ENCODE data around the gene MGST2. TPM values are rescaled to one million over a fixed set of nuclear protein-coding genes. Genes with fewer than 3 reads are reported as not detected.
"Not testable (repeated sequence)": the region's sequence is repeated elsewhere in the genome, so short reads cannot be mapped to it uniquely, and the experiment has no call there.

The MGST2 gene
- total RNA-seq, 1 experiment from 2014 or later = 32.8 TPM

DNA sequence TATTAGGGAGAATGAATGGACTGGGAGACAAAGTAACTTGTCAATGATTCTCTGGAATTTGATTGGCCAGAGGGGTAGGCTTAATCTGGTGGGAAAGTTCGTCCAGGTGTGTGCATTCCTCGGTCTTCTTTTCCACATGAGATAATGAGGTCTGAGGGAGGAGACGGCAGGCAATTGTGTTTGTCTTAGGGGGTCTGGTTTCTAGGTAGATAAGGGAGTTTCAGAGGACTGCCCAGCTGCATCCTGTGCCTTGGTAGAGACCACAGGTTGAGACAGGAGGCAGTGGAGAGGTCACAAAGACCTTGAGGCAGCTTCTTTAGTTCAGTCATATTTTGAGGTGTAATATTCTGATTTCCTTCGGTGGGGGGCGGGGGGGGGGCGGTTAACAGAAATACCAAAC, 4.3 kb downstream of the MGST2 start:
- DNase-seq (ENCODE audit: low spot score) = no peak

DNA sequence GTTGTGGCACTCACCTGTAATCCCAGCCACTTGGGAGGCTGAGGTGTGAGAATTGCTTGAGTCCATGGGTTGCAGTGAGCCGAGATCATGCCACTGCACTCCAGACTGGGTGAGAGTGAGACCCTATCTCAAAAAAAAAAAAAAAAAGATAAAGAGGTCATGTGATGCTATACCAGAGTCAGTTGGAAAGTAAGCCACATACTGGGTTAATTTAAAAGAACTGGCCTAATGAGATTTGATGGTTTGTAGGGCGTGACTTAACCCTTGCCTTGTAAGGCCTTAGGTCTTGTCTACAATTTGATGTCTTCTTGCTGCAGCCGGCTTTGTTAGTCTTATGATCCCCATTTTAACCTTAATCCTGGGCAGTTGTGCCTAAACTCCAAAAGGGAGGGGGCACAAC, 5.2 kb downstream of the MGST2 start:
- DNase-seq (ENCODE audit: low spot score) = no peak

DNA sequence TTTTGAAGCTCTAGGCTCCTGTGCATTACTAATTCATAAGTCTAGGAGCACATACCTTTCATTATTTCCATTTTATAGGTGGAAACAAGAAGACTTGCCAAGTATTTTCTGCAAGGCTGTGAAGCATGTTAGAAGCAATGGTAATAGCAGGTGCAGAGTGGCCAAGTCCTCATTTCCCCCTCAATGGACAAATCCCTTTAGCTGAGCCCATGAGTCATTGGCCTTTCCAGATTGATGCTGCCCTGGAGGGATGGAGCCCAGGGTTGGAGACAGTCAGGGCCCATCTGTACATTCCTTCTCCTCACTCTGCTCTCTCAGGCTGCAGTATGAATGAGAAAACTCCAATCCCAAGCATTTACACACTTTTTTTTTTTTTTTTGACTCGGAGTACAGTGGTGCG, 6.6 kb downstream of the MGST2 start:
- no peak for DNase-seq (ENCODE audit: low spot score)

DNA sequence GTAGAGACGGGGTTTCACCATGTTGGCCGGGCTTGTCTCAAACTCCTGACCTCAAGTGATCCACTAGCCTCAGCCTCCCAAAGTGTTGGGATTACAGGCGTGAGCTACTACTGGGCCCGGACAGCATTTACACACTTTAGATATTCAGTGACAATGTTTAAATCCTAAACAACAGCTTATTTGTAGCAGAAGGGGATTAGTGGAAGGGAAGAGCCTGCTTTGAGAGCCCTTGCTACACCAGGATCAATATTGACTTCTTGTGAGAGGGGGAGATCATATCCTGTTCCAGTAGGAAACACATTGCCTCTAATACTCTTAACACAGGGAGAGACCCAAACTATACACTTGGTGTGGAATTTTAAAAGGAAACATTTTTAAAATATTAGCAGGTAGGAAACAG, 7.1 kb downstream of the MGST2 start:
- DNase-seq (ENCODE audit: low spot score) = no peak

DNA sequence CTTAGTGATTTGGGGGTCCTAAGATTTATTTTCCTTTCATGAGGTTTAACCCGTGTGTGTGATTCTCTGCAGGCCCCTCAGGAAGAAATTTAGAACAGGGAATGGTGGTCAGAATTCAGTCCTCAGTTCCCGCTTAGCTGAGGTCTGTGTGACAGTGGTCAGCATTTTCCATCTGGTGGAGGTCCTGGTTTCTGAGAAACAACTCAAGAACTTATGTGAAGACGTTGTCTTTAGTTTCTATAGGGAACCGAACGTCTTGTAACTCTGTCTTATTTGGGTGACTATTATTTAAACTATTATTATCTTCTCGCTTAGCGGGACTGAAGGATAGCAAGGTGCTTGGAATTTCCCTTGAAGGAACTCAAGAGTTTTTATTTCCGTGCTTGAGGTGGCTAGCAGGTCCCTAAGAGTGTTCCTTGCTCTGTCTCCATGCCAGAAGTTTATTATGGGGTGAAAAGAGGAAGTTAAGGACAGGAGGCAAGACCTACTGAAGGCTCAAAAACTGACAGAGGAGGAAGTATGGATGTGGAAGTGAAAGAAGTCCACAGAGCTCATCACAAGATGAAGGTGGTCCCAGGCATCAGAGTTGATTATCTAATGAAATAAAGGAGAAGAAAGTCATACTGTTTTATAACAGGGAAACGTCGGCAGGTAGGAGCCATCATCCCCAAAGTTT, 9.4 kb downstream of the MGST2 start:
- DNase-seq (ENCODE audit: low spot score) = no peak

DNA sequence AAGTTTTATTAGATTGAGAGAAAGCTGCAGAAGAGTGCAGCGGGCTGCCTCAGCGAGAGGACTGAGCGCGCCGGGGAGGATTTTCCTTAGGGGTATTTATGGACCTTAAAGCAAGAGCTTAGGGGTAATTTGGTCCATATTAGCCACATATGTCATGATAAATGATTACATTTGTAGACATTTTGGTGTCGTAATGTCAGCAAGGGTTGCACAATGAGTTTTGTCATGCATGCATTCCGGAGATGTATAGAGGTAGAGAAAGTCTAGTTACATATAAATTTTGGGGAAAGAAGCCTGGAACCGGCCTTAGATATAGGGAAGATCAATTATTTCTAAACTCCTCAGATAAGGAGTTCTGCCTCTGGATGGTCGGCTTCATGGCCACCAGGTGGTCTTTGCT, 10.0 kb downstream of the MGST2 start:
- no peak for DNase-seq (ENCODE audit: low spot score)

DNA sequence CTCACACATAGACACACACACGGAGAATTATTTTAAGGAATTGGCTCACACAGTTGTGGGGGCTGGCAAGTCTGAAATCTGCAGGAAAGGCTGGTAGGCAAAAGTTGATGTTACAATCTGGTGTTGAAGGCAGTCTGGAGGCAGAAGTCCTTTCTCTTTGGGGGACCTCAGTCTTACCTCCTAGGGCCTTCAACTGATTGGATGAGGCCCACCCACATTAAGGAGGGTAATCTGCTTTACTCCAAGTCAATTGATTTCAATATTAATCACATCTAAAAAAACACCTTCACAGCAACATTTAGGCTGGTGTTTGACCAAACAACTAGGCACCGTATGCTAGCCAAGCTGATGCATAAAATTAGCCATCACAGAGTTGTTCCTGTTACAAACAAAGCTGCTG, 10.7 kb downstream of the MGST2 start:
- no peak for DNase-seq (ENCODE audit: low spot score)

DNA sequence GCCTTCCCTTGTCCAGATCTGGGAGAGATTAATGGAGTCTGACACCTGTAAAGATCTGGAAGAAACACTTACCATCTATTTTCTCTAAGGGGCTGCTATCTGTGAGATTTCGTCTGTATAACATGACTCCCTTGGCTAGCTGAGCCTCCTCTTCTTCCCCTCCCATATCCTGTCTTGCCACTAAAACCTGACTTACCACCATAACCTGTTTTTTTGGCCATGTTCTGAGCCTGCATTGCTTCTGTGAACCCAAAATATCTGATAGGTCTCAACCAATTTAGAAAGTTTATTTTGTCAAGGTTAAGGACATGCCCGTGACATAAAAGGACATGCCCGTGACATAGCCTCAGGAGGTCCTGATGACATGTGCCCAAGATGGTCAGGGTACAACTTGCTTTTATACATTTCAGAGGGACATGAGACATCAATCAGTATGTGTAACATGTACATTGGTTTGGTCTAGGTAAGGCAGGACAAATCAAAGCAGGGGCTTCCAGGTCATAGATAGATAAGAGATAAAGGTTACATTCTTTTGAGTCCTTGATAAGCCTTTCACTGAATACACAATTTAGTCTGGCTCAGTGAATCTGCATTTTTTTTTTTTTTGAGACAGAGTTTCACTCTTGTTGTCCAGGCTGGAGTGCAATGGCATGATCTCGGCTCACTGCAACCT, 11.4 kb downstream of the MGST2 start:
- DNase-seq (ENCODE audit: low spot score) = no peak

DNA sequence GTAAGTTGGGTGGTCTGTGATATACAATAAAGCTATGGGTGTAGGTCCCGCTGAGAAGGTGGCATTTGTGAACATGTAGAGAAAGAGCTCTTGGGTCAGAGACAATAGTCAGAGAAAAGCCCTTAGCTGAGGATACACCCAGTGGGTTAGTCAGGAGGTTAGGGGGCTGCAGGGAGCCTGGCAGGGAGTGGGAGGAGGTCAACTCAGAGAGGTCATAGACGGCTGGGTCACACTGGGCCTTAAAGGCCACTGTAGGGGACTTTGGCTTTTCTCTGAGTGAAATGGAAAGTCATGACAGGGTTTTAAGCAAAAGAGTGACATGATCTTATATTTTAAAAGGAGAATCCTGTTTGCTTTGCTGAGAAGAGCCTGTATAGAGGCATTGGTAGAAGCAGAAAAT, 16.7 kb downstream of the MGST2 start:
- DNase-seq (ENCODE audit: low spot score) = no peak

DNA sequence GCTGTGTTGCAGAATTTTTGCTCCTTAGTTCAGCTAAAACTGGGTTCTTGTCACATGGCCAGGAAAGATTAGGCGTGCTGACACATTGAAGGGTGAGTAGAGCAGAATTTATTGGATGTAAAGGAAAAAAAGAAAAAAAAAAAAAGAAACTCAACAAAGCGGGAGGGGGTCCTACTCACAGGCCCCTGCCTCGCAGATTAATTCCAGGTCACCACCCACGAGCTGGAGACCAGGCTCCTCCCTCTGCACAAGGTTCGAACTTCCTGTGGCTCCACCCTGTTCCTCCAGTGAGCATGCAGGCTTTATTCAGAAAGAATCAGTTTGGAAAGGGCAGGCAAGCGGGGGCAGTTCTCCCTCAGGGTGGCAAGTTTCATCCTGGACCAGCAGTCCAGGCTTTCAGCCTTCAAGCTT, 17.1 kb downstream of the MGST2 start:
- no peak for DNase-seq (ENCODE audit: low spot score)

DNA sequence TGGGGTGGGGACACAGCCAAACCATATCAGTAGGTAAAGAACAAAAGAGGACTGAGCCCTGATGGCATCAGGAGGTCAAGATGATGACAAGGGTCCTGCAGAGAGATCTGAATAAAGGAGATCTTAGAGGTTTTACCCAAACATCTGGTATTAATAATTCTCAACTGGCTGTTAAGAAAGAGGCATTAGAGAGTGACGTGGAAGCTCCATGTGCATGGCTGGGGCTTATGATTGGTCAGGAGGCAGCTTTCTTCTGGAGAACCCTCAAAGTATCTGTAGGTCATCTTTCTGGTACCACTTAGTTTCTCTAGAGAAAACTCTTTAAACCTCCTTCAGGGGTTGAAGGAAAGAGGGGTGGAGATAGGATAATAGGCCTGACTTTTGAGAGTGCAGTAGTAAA, 18.7 kb downstream of the MGST2 start:
- DNase-seq (ENCODE audit: low spot score) = no peak

DNA sequence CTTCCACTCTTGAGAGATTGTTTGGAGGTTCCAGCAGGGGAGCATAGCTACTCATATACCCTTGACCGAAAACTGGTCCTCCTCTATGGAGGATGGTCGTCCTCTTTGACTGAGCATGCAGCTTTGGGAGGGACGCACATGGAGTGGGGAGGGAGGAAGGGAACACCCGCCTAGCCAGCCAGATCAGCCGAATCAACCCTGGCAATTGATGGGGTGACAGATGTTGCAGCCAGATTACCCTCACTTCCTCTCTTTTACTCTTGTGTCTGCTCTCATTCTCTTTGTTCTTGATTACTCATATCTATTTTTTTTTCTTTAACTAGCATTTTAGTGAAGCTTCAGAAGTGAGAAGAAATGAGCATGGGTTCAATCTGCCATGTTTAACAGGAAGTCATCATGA, 19.6 kb downstream of the MGST2 start:
- no peak for DNase-seq (ENCODE audit: low spot score)

DNA sequence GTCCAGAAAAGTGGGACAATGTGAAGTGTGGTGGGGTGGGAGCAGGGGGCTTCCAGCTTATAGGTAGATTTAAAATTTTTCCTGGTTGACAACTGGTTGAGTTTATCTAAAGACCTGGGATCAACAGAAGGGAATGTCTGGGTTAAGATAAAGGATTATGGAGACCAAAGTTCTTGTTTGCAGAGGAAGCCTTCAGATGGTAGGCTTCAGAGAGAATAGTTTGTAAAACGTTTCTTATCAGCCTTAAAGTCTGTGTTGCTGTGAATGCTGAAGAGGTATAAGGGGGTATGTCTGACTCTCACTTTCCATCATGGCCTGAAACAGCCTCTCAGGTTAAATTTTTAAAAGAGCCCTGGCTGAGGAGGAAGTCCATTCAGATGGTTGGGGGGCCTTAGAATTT, 20.5 kb downstream of the MGST2 start:
- no peak for DNase-seq (ENCODE audit: low spot score)

DNA sequence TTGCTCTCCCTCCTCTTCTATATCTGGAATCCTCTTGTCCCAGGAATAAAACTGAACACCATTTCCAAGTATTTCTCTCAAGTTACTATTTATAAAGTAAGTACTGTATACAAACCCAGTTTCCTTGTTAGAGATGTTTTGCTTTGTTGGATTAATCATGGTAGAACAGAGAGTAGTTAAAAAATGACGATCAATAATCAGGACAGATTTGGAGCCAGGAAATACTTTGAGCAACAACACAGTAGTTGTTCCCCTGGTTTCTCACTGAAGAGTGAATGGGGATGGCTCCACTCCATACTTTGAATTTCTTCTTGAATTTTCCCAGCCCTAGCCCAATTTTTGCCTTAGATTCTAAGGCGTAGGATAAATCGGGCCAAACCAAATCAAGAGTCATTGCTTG, 21.4 kb downstream of the MGST2 start:
- DNase-seq (ENCODE audit: low spot score) = no peak

DNA sequence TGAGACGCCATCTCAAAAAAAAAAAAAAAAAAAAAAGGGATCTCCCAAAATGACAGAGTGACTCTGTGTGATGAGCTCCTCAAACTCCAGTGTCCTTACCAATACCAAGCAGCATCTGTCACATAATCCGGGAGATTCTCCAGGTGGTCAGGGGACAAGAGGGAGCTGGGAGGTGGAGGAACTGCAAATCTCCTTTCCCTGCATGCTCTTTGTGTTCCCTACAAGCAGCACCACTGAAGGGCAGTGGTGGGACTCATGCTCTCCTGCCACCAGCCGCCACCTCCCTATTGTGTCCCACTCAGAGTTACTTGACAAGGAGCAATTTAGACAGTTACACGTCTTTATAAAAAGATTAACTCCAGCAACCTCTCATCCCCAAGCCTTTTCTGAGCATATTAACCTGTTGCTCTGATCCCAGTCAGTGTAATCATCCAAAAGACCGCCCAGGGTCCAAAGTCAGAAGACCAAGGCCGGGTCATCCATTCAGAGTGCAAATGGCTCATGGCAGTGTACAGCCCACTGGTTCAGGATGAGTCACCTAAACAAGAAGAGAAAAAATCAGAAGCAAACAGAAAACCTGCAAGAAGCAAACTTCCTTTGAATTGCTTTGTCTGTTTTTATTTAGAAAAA, 23.6 kb downstream of the MGST2 start:
- DNase-seq (ENCODE audit: low spot score) = no peak

DNA sequence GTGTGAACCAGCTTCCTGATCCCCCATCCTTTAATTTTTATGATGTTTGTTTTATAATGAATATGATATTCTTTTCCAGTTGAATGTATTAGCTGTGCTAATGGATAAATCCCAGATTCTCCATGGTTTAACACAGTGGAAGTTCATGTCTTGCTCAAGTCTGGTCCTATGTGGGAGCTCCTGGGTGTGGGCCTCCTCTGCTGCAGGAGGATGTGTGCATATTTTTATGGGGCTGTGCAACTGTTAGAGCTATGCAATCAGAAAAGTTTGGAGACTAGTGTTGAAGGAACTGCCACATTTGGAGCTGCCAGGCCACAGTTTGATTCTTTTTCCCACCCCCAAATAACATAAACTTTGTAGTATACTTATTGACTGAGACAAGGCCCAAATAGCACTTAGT, 24.8 kb downstream of the MGST2 start:
- DNase-seq (ENCODE audit: low spot score) = no peak

DNA sequence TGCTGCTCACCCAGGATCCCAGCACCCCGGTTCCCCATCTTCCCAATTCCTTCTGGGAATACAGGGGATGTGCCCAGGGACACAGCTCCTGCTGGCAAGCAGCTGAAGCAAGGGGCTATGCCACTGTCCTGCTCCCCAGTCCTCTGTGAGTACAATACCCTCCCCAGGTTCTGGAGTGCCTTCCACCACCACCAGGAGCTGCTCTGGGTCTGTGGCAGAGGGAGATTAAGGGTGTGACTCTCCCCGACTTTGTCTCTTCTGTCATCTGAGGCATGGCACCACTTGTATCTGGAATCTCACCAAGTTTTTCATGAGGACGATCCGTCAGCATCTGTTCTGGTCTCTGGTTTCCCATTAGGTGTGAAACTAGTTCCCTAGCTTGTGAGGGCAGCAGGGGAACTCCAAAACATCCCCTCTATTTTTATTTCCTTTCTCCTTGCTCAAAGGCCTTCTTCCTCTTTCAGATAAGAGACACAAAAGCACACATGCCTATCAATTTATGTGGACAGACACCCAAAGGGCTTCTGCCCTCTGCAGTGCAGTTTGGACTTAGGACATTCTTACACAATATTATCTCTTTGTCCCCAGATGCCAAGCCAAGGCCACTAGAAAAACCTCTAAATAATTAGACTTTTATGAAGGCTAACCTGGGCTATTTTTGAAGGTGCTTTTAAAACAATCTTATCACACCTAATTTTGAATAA, 26.8 kb downstream of the MGST2 start:
- no peak for DNase-seq (ENCODE audit: low spot score)

DNA sequence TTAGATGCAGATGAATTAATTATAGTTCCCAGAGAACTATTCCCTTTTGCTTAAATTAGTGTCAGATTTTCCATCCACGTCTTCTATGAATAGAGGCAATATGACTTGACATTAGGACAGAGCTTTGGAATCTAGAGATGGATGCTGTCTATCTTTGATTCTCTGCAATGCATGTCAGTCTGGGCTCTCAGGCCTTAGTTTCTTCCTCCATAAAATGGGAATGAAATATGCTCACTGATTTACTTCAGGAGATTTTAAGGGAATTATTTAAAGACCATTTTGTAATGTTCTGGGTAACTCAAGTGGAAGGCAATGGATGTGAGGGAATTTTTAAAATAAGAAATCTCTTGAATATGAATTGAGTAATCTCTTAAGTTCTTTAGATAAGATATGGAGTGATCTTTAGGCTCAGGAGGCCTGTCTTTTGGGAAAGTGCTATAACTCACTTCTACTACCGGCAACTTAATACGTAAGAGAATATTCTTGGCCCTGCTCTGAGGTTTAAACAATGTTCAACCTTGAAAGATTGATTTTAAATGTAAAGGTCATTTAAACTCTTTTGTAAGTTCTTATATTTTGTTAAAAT, 29.0 kb downstream of the MGST2 start:
- DNase-seq (ENCODE audit: low spot score) = no peak

DNA sequence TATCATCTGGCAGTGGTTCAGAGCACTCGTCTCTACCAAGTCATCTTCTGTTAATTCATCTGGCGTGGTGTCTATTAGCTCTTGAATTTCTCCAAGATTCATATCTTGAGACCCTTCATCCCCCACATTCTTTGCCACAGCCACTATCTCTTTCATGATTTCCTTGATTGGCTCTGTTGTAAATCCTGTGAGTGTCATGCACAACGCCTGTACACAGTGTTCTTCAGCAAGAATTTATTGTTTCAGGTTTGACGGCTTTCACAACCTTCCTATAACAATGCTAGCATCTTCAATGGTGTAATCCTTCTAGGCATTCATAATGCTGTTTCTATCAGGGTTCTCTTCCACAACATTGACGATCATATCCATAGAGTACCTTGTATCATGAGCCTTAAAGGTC, 30.9 kb downstream of the MGST2 start:
- no peak for DNase-seq (ENCODE audit: low spot score)

DNA sequence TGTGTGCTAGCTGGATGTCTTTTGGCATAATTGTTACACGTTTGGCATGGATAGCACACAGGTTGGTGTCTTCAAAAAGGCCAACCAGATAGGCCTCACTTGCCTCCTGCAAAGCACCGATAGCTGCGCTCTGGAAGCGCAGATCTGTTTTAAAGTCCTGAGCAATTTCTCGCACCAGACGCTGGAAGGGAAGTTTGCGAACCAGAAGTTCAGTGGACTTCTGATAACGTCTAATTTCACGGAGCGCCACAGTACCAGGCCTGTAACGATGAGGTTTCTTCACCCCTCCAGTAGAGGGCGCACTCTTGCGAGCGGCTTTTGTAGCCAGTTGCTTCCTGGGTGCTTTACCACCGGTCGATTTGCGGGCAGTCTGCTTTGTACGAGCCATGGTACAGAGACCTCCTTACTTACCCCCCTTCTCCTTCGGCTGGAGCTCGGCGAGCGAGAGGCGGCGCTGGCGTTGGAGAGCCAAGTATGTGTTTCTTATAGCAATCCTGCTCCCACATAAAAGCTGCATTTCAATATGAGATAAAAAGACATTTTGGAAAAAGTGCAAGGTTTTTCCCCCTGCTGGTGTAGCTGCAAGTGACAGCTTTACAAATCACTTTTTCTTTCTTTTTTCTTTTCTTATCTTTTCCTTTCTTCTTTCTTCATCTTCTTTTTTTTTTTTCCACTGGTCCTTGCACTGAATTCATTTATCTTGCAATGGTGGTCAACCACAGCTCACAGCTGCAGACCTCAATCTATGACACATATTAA, 32.7 kb downstream of the MGST2 start:
- DNase-seq (ENCODE audit: low spot score) = not testable (repeated sequence)

DNA sequence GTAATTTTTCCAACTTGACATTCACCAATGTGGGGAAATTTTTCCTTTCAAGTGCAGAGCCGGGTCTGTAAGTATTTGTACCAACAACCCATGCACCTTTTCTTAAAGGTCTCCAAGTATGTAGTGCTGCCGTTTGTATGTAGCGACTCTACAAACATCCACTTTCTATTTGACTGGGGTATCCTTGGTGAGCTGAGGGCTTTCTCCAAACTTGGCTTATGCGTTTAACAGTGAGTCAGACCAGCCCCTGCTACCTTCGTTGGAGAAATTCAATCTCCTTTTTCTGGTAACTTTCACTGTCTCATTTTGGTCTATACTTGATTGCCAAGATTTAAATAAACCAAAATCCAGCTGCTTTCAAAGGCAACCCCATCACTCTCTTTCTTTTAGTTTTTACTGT, 34.9 kb downstream of the MGST2 start:
- no peak for DNase-seq (ENCODE audit: low spot score)
